AG08395 (cell line): ENCODE measurements around the gene DYNC1I2.
"Not testable (repeated sequence)": the region's sequence is repeated elsewhere in the genome, so short reads cannot be mapped to it uniquely, and the experiment has no call there.

Experiments
- DNase-seq: peaks from one replicate; pipeline ENCODE4 v3.0.0; 2012; ENCODE audit warnings: mixed read lengths, low spot score

Gene DYNC1I2

GRCh38 chr2:171712051-171712450 lies 24.8 kb downstream of the DYNC1I2 start:
- peak; percentile 70 for DNase-seq

- no peak for DNase-seq
Measured at GRCh38 chr2:171718720-171719119, 31.5 kb downstream of the DYNC1I2 start.

- no peak for DNase-seq
Measured at GRCh38 chr2:171719660-171720059, 32.4 kb downstream of the DYNC1I2 start.

- no peak for DNase-seq
Measured at GRCh38 chr2:171723716-171724683, 36.7 kb downstream of the DYNC1I2 start.

GRCh38 chr2:171726847-171727450 lies 39.7 kb downstream of the DYNC1I2 start:
- DNase-seq = peak; percentile 13

GRCh38 chr2:171728989-171729951 lies 42.0 kb downstream of the DYNC1I2 start:
- no peak for DNase-seq

- DNase-seq = no peak
Measured at GRCh38 chr2:171729952-171730317, 42.7 kb downstream of the DYNC1I2 start.

GRCh38 chr2:171735991-171736710 lies 48.9 kb downstream of the DYNC1I2 start:
- DNase-seq = no peak

- DNase-seq = peak; percentile 8
Measured at GRCh38 chr2:171741189-171741588, 53.9 kb downstream of the DYNC1I2 start.

- no peak for DNase-seq
Measured at GRCh38 chr2:171742760-171743159, 55.5 kb downstream of the DYNC1I2 start.

- DNase-seq = no peak
Measured at GRCh38 chr2:171745141-171745540, 57.9 kb downstream of the DYNC1I2 start.

- no peak for DNase-seq
Measured at GRCh38 chr2:171745806-171746205, 58.5 kb downstream of the DYNC1I2 start.

GRCh38 chr2:171747371-171747770 lies 60.1 kb downstream of the DYNC1I2 start:
- no peak for DNase-seq

- peak; percentile 29 for DNase-seq
Measured at GRCh38 chr2:171754254-171754939, 67.1 kb downstream of the DYNC1I2 start.

GRCh38 chr2:171758762-171759161 lies 71.5 kb downstream of the DYNC1I2 start:
- DNase-seq = not testable (repeated sequence)

GRCh38 chr2:171761176-171761575 lies 73.9 kb downstream of the DYNC1I2 start:
- DNase-seq = not testable (repeated sequence)

- peak; percentile 12 for DNase-seq
Measured at GRCh38 chr2:171762879-171763573, 75.8 kb downstream of the DYNC1I2 start.

- no peak for DNase-seq
Measured at GRCh38 chr2:171763602-171764001, 76.3 kb downstream of the DYNC1I2 start.

- no peak for DNase-seq
Measured at GRCh38 chr2:171771463-171771862, 84.2 kb downstream of the DYNC1I2 start.

GRCh38 chr2:171772373-171772772 lies 85.1 kb downstream of the DYNC1I2 start:
- DNase-seq = no peak
